ENCODE data around the gene GLIPR1L2.
A peak's percentile ranks its signal among the peaks of the same experiment; 100 is the strongest.
"Not testable (repeated sequence)": the region's sequence is repeated elsewhere in the genome, so short reads cannot be mapped to it uniquely, and the experiment has no call there.

GLIPR1L2 gene

DNA sequence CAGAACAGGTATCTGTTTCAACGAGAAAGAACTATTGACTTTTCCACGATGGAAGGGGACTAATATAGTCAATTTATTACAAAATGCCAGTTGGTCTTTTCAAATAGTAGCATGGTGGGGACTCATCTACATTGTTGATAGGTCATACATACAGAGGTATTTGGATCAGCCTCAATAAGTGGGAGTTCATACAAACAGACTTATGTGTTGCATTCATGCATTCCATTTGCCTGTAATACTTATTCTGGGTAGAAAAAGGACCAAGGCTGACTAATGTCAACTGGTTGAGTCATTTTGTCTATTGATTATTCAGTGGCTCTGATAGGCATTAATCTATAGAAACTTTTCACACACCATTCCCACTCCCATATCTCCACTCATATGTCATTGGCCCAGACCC, 48.2 kb downstream of the GLIPR1L2 start:
- DNase-seq (ENCODE audit: low read depth) = no peak
- H3K4me3 ChIP-seq (ENCODE audit: control insufficient read depth, low read depth, low read length) = no peak overlapping the region
- no peak for TF ChIP-seq CTCF (IDR thresholded peaks at IDR 0.05; ENCODE audit: control insufficient read depth, insufficient read depth, low read depth, low read length, missing control alignments)

GRCh38 chr12:75439930-75440329, 49.0 kb downstream of the GLIPR1L2 start:
- no peak for TF ChIP-seq CTCF (IDR thresholded peaks at IDR 0.05; ENCODE audit: control insufficient read depth, insufficient read depth, low read depth, low read length, missing control alignments)
- no peak overlapping the region for H3K4me3 ChIP-seq (ENCODE audit: control insufficient read depth, low read depth, low read length)
- DNase-seq (ENCODE audit: low read depth) = no peak

DNA sequence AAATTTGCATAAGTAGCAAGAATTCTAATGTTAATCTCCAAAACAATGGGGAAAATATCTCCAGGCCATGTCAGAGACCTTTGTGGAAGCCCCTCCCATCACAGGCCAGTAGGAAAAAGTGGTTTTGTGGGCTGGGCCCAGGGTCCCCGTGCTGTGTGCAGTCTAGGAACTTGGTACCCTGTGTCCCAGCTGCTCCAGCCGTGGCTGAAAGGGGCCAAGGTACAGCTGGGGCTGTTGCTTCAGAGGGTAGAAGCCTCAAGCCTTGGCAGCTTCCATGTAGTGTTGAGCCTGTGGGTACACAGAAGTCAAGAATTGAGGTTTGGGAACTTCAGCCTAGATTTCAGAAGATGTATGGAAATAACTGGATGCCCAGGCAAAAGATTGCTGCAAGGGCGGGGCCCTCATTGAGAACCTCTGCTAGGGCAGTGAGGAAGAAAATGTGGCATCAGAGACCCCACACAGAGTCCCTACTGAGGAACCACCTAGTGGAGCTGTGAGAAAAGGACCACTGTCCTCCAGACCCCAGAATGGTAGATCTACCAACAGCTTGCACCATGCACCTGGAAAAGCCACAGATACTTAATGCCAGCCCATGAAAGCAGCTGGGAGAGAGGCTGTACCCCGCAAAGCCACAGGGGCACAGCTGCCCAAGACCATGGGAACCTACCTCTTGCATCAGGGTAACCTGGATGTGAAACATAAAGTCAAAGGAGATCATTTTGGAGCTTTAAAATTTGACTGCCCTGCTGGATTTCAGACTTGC, 51.0 kb downstream of the GLIPR1L2 start:
- not testable (repeated sequence) for DNase-seq (ENCODE audit: low read depth)

GRCh38 chr12:75442454-75442853, 51.6 kb downstream of the GLIPR1L2 start:
- H3K4me3 ChIP-seq (ENCODE audit: control insufficient read depth, low read depth, low read length); DNase-seq (ENCODE audit: low read depth): not testable (repeated sequence)

More for the DNA sequence above, 51.0 kb downstream of the GLIPR1L2 start:
- not testable (repeated sequence) for H3K4me3 ChIP-seq (ENCODE audit: control insufficient read depth, low read depth, low read length)

DNA sequence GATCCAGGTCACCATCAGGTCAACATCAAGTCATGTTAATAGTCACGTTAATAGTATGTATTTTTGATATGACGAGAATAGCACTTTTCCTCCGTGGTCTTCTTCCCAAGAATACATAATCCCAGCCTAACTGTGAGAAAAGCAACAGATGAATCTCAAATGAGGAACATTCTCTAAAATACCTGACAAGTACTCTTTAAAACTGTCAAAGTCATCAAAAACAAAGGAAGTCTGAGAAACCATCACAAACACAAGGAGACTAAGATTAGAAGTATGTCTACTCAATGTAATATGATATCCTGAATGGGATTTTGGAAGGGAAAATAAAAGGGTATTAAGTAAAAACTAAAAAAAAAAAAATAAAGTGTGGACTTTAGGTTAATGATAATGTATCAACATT, 52.8 kb downstream of the GLIPR1L2 start:
- H3K4me3 ChIP-seq (ENCODE audit: control insufficient read depth, low read depth, low read length) = no peak overlapping the region
- DNase-seq (ENCODE audit: low read depth) = no peak

GRCh38 chr12:75444429-75445136, 53.7 kb downstream of the GLIPR1L2 start:
- TF ChIP-seq CTCF (IDR thresholded peaks at IDR 0.05; ENCODE audit: control insufficient read depth, insufficient read depth, low read depth, low read length, missing control alignments) = no peak
- no peak for DNase-seq (ENCODE audit: low read depth)
- no peak overlapping the region for H3K4me3 ChIP-seq (ENCODE audit: control insufficient read depth, low read depth, low read length)

More for the DNA sequence above, 52.8 kb downstream of the GLIPR1L2 start:
- TF ChIP-seq CTCF (IDR thresholded peaks at IDR 0.05; ENCODE audit: control insufficient read depth, insufficient read depth, low read depth, low read length, missing control alignments) = no peak

DNA sequence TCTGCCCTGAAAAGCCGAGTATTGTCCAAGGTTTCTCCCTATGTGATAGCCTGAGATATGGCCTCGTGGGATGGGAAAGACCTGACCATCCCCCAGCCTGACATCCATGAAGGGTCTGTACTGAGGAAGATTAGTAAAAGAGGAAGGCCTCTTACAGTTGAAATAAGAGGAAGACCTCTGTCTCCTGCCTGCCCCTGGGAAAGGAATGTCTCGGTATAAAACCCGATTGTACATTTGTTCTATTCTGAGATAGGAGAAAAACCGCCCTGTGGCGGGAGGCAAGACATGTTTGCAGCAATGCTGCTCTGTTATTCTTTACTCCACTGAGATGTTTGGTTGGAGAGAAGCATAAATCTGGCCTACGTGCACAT, 54.2 kb downstream of the GLIPR1L2 start:
- DNase-seq (ENCODE audit: low read depth); H3K4me3 ChIP-seq (ENCODE audit: control insufficient read depth, low read depth, low read length): not testable (repeated sequence)

- TF ChIP-seq CTCF (IDR thresholded peaks at IDR 0.05; ENCODE audit: control insufficient read depth, insufficient read depth, low read depth, low read length, missing control alignments) = no peak
- DNase-seq (ENCODE audit: low read depth) = peak; percentile 46
- no peak overlapping the region for H3K4me3 ChIP-seq (ENCODE audit: control insufficient read depth, low read depth, low read length)
Observed at GRCh38 chr12:75446857-75447256, 56.0 kb downstream of the GLIPR1L2 start.
